ENCODE results near the gene ZNF605. TPM values are rescaled to one million over a fixed set of nuclear protein-coding genes. Genes with fewer than 3 reads are reported as not detected.

ZNF605 gene
- total and polyA plus RNA-seq, 9 of the 15 experiments (the other 6 are each of a cell fraction or from before 2014, with no cell fraction given) = 0.45 to 1.1 (median 0.68) TPM

DNA sequence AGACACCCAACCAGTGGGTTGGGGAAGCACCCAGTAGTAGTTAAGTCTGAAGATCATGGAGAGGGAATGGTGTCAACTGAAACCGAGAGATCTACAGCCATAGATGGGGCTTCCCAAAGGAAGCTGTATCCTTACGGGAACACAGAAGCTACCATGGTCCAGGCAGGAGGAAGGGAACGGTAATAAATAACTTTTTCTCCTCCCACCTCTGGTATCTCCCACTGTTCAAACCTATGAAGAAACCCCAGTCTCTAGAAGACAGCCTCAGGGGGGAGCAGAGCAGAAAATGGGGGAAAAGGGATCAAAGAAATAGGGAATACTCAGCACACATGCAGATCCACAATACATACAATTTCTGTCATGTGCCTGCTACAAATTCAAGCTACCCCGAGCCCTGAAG, 33.4 kb downstream of the ZNF605 start:
- Histone ChIP-seq H3K4me1 (replicated peaks in 1 of 2; ENCODE audit: control insufficient read depth in 2 of 2, insufficient read depth in 2 of 2, low read length in 2 of 2) (no peaks in the 10 kb centered on the region), H3K79me2 (ENCODE audit: control insufficient read depth, insufficient read depth, low read length) (no peaks in the 10 kb centered on the region), H3K27me3 (ENCODE audit: control insufficient read depth in 2 of 2, insufficient read depth in 2 of 2, low read length in 2 of 2) (no peaks in the 10 kb centered on the region), H3K4me3 (no peak overlapping the region), H3K36me3 (ENCODE audit: control insufficient read depth, insufficient read depth, low read length) (no peaks in the 10 kb centered on the region), H3K27ac (ENCODE audit: extremely low read depth, low read depth, low read length) (no peak overlapping the region), H3K9ac (ENCODE audit: insufficient read depth in 1 of 2, low read depth in 2 of 2, low read length in 2 of 2) (no peak overlapping the region), H3K9me3 (replicated peaks; ENCODE audit: control insufficient read depth, insufficient read depth, low read depth, low read length) (peaks cover 19% of the 10 kb centered on the region), H4K20me1 (replicated peaks; ENCODE audit: control insufficient read depth, insufficient read depth, low read length) (no peaks in the 10 kb centered on the region), H3K9me1 (ENCODE audit: control insufficient read depth, insufficient read depth, low read length) (no peaks in the 10 kb centered on the region), H2AFZ (ENCODE audit: low read depth, low read length) (no peak overlapping the region), H3K4me2 (ENCODE audit: insufficient read depth, low read length) (no peak overlapping the region)
- ChIA-PET POLR2A (no interaction called here), CTCF (ENCODE audit: low intra/inter-chr PET ratio) (no interaction called here)
- ATAC-seq = no peak
- BruUV-seq (replicated peaks) = no TSS peak
- FAIRE-seq = no peak
- WGBS (ENCODE audit: insufficient coverage, low coverage, missing lambda C conversion rate) = 2% methylated on average over 4 of the region's 4 CpGs
- no peak for TF ChIP-seq SREBF2 (CRISPR knock-in tag; IDR thresholded peaks at IDR 0.05)
- no peak for TF ChIP-seq ZNF586 (CRISPR knock-in tag; conservative IDR thresholded peaks at IDR 0.05)
- no peak for TF ChIP-seq U2AF1 (optimal IDR thresholded peaks at IDR 0.05; ENCODE audit: low read depth, low read length)
- TF ChIP-seq NCOR1 (IDR thresholded peaks at IDR 0.05) = no peak
- no peak for TF ChIP-seq SREBF1 (IDR thresholded peaks at IDR 0.05; ENCODE audit: borderline replicate concordance, low read depth, low read length)
- no peak for TF ChIP-seq PTTG1 (tag; IDR thresholded peaks at IDR 0.05; ENCODE audit: low read depth)
- TF ChIP-seq POLR3A (IDR thresholded peaks at IDR 0.05; ENCODE audit: borderline replicate concordance, extremely low read depth, insufficient read depth, insufficient read length) = no peak
- TF ChIP-seq, protein P1, sequence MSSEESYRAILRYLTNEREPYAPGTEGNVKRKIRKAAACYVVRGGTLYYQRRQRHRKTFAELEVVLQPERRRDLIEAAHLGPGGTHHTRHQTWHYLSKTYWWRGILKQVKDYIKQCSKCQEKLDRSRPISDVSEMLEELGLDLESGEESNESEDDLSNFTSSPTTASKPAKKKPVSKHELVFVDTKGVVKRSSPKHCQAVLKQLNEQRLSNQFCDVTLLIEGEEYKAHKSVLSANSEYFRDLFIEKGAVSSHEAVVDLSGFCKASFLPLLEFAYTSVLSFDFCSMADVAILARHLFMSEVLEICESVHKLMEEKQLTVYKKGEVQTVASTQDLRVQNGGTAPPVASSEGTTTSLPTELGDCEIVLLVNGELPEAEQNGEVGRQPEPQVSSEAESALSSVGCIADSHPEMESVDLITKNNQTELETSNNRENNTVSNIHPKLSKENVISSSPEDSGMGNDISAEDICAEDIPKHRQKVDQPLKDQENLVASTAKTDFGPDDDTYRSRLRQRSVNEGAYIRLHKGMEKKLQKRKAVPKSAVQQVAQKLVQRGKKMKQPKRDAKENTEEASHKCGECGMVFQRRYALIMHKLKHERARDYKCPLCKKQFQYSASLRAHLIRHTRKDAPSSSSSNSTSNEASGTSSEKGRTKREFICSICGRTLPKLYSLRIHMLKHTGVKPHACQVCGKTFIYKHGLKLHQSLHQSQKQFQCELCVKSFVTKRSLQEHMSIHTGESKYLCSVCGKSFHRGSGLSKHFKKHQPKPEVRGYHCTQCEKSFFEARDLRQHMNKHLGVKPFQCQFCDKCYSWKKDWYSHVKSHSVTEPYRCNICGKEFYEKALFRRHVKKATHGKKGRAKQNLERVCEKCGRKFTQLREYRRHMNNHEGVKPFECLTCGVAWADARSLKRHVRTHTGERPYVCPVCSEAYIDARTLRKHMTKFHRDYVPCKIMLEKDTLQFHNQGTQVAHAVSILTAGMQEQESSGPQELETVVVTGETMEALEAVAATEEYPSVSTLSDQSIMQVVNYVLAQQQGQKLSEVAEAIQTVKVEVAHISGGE (CRISPR knock-in tag; IDR thresholded peaks at IDR 0.05) = no peak
- no peak for TF ChIP-seq BDP1 (IDR thresholded peaks at IDR 0.05; ENCODE audit: insufficient read depth, insufficient read length)
- no peak for TF ChIP-seq ZNF76 (CRISPR knock-in tag; IDR thresholded peaks at IDR 0.05; ENCODE audit: borderline replicate concordance)
- no peak for TF ChIP-seq ZNF24 (IDR thresholded peaks at IDR 0.05)
- intact Hi-C loops (cut with micrococcal nuclease) = no loop called here
- no peak for DNase-seq (ENCODE audit: extremely low read depth in 1 of 4, low spot score in 3 of 4)
- in situ Hi-C loops (cut with MboI) = no loop called here
